Hepatocyte (in vitro differentiated cells): ENCODE data around the gene OCA2. TPM values are rescaled to one million over a fixed set of nuclear protein-coding genes. Genes with fewer than 3 reads are reported as not detected.

ENCODE experiments used
- DNase-seq: peaks from one replicate; pipeline ENCODE4 v3.0.0-alpha.2; 2016; ENCODE audit warnings: low spot score
- H2AFZ ChIP-seq: fragments of 200-600 bp; sonication (generic); 2 replicates; pipeline ENCODE4 v1.6.0; 2016; ENCODE audit warnings: antibody characterized with exemption, mild to moderate bottlenecking
- H3K27ac ChIP-seq: fragments of 200-600 bp; sonication (generic); 2 replicates; pipeline ENCODE4 v1.5.1; 2016; ENCODE audit warnings: mild to moderate bottlenecking
- H3K27me3 ChIP-seq: fragments of 200-600 bp; sonication (generic); 2 replicates; pipeline ENCODE4 v1.6.1; 2016
- H3K36me3 ChIP-seq: fragments of 200-600 bp; sonication (generic); replicated peaks from 2 replicates; pipeline ENCODE4 v1.5.1; 2016; ENCODE audit warnings: low read depth; ENCODE audit not compliant: insufficient read depth
- H3K4me1 ChIP-seq: fragments of 200-600 bp; sonication (generic); 2 replicates; pipeline ENCODE4 v1.5.1; 2016; ENCODE audit warnings: mild to moderate bottlenecking, moderate library complexity; ENCODE audit not compliant: insufficient read depth
- H3K4me2 ChIP-seq: fragments of 200-600 bp; sonication (generic); 2 replicates; pipeline ENCODE4 v1.6.0; 2016
- H3K4me3 ChIP-seq: fragments of 200-600 bp; sonication (generic); 2 replicates; pipeline ENCODE4 v1.5.1; 2016; ENCODE audit warnings: mild to moderate bottlenecking
- H3K79me2 ChIP-seq: fragments of 200-600 bp; sonication (generic); 2 replicates; pipeline ENCODE4 v1.6.0; 2017; ENCODE audit warnings: mild to moderate bottlenecking
- H3K9me2 ChIP-seq: fragments of 200-600 bp; sonication (generic); replicated peaks from 2 replicates; pipeline ENCODE4 v1.6.0; 2017; ENCODE audit warnings: mild to moderate bottlenecking; ENCODE audit not compliant: insufficient read depth
- H3K9me3 ChIP-seq: fragments of 200-600 bp; sonication (generic); 2 replicates; pipeline ENCODE4 v1.5.1; 2016; ENCODE audit warnings: low read depth, mild to moderate bottlenecking
- H4K20me1 ChIP-seq: fragments of 200-600 bp; sonication (generic); 2 replicates; pipeline ENCODE4 v1.6.0; 2016; ENCODE audit warnings: mild to moderate bottlenecking; ENCODE audit not compliant: insufficient read depth, poor library complexity, severe bottlenecking
- EZH2 ChIP-seq: fragments of 200-600 bp; sonication (generic); IDR thresholded peaks from 2 replicates; pipeline ENCODE4 v1.6.1; 2016; ENCODE audit warnings: antibody characterized with exemption, mild to moderate bottlenecking, borderline replicate concordance
- EZH2phosphoT487 ChIP-seq: fragments of 200-600 bp; sonication (generic); IDR thresholded peaks from one replicate; pipeline ENCODE4 v1.6.1; 2018; ENCODE audit warnings: antibody characterized with exemption, mild to moderate bottlenecking, low read depth, moderate library complexity; ENCODE audit not compliant: unreplicated experiment, severe bottlenecking
- WGBS: methylation state at CpG from one replicate; pipeline ENCODE4 v1.1.6; 2016; ENCODE audit warnings: low lambda C conversion rate; ENCODE audit errors: missing lambda C conversion rate; 5-methylcytosine and 5-hydroxymethylcytosine counted together
- polyA plus RNA-seq: library from polyadenylated mRNA; unstranded; fragments of >200 nt; fragmentation: Nextera tagmentation; extraction: Ambion mirVana; gene quantifications from 2 replicates; pipeline ENCODE4 v1.2.1, GENCODE V29; 2016
- total RNA-seq: library from RNA; depleted of rRNA; stranded (reverse); fragments of >200 nt; gene quantifications from 2 replicates; pipeline ENCODE4 v1.2.3, GENCODE V29; 2014
- TF ChIP-seq, protein P1 (sequence below): fragments of 200-600 bp; sonication (generic); IDR thresholded peaks from 2 replicates; pipeline ENCODE4 v1.5.1; 2016; ENCODE audit warnings: antibody characterized with exemption, mild to moderate bottlenecking; ENCODE audit not compliant: poor library complexity

The OCA2 gene
- total and polyA plus RNA-seq, 2 experiments from 2014 or later, result 25.1 to 27.7 TPM

DNA sequence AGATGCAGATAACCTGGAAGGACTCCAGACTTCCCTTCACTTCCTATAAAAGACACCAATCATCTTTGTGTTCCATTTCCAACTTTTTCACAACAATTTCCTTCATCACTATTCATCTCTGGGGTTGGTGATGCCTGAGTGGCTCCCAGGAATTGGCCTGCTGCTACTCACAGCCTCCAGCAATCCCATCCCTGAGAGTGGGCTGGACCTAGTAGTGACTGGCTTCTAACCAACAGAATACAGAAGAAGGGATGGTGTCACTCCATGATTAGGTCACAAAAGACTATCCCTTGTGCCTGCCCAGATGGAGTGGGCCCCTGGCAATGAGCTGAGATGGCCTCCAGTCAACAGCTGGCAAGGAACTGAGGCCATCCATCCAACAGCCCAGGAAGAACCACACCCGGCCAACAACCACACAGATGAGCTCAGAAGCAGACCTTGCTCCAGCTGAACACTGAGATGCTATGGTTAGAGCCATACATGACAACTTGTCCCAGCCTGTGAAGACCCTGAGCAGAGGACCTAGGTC lies 20.9 kb downstream of the OCA2 start:
- Histone ChIP-seq H3K79me2 (no peaks in the 10 kb centered on the region), H4K20me1 (no peaks in the 10 kb centered on the region), H3K4me2 (no peak overlapping the region), H3K9me2 (no peaks in the 10 kb centered on the region), H3K4me3 (no peak overlapping the region), H3K4me1 (peaks cover 5% of the 10 kb centered on the region), H3K27me3 (no peaks in the 10 kb centered on the region), H3K36me3 (no peaks in the 10 kb centered on the region), H3K27ac (no peak overlapping the region), H2AFZ (no peak overlapping the region), H3K9me3 (no peaks in the 10 kb centered on the region)
- 100% methylated on average over 1 of the region's 1 CpG for WGBS
- TF ChIP-seq, protein P1, sequence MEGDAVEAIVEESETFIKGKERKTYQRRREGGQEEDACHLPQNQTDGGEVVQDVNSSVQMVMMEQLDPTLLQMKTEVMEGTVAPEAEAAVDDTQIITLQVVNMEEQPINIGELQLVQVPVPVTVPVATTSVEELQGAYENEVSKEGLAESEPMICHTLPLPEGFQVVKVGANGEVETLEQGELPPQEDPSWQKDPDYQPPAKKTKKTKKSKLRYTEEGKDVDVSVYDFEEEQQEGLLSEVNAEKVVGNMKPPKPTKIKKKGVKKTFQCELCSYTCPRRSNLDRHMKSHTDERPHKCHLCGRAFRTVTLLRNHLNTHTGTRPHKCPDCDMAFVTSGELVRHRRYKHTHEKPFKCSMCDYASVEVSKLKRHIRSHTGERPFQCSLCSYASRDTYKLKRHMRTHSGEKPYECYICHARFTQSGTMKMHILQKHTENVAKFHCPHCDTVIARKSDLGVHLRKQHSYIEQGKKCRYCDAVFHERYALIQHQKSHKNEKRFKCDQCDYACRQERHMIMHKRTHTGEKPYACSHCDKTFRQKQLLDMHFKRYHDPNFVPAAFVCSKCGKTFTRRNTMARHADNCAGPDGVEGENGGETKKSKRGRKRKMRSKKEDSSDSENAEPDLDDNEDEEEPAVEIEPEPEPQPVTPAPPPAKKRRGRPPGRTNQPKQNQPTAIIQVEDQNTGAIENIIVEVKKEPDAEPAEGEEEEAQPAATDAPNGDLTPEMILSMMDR, result no peak
- TF ChIP-seq EZH2phosphoT487, result no peak
- no peak for TF ChIP-seq EZH2
- DNase-seq, result no peak

DNA sequence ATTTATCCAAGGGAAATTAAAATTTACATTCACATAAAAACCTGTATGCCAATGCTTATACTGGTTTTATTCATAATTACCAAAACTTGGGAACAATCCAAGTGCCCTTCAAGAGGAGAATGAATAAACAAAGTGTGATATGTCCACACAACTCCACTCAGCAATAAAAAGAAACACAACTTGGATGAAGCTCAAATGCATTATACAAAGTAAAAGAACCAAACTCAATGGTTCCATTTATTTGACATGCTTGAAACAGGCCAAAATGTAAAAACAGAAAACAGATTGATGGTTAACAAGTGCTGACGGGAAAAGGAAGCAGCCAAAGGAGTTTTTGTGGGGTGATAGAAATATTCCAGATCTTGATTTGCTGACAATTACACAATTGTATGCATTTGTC lies 23.5 kb downstream of the OCA2 start:
- Histone ChIP-seq H3K27ac (no peak overlapping the region), H3K36me3 (no peaks in the 10 kb centered on the region), H3K27me3 (no peaks in the 10 kb centered on the region), H3K79me2 (no peaks in the 10 kb centered on the region), H3K4me2 (no peak overlapping the region), H2AFZ (no peak overlapping the region), H4K20me1 (no peaks in the 10 kb centered on the region), H3K4me1 (no peaks in the 10 kb centered on the region), H3K9me3 (no peaks in the 10 kb centered on the region), H3K4me3 (no peak overlapping the region), H3K9me2 (no peaks in the 10 kb centered on the region)
- 74% methylated on average over 1 of the region's 1 CpG for WGBS
- no peak for DNase-seq
- TF ChIP-seq EZH2phosphoT487, result no peak
- no peak for TF ChIP-seq EZH2
- TF ChIP-seq, protein P1, result no peak

DNA sequence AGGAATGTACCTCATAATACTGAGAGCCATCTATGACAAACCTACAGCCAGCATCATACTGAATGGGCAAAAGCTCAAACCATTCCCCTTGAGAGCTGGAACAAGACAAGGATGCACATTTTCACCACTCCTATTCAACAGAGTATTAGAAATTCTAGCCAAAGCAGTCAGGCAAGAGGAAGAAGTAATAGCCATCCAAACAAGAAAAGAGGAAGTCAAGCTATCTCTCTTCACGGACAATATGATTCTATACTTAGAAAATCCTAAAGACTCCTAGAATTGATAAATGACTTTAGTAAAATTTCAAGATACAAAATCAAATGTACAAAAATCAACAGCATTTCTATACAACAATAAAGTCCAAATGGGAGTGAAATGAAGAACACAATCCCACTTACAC lies 30.2 kb downstream of the OCA2 start:
- H3K4me3 ChIP-seq, result no peak overlapping the region
- no peaks in the 10 kb centered on the region for H3K9me3 ChIP-seq
- H3K4me2 ChIP-seq, result no peak overlapping the region
- 95% methylated on average over 1 of the region's 1 CpG for WGBS
- no peaks in the 10 kb centered on the region for H4K20me1 ChIP-seq
- no peaks in the 10 kb centered on the region for H3K9me2 ChIP-seq
- no peaks in the 10 kb centered on the region for H3K79me2 ChIP-seq
- no peak for TF ChIP-seq EZH2phosphoT487
- TF ChIP-seq, protein P1, result no peak
- TF ChIP-seq EZH2, result no peak
- H3K27ac ChIP-seq, result no peak overlapping the region
- H3K36me3 ChIP-seq, result no peaks in the 10 kb centered on the region
- DNase-seq, result no peak
- no peaks in the 10 kb centered on the region for H3K27me3 ChIP-seq
- H3K4me1 ChIP-seq, result no peaks in the 10 kb centered on the region
- H2AFZ ChIP-seq, result no peak overlapping the region

DNA sequence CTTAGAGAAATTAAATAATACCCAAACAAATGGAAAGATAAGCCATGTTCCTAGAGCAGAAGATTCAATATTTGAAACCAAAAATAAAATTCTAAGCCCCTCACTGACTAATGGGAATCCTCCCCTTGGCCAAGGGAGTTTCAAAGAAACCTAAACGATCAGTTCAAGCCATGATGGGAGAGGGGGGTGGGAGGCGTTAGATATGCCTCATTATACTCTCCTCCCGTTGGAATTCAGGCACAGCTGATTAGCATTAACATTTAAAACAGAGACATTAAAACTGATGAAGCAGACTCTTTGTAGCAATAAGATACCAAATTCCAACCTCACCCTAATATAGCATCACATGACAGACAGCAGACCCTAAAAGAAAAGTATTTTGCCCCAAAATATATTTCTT lies 32.9 kb downstream of the OCA2 start:
- 63% methylated on average over 3 of the region's 3 CpGs for WGBS
- TF ChIP-seq, protein P1, result no peak
- TF ChIP-seq EZH2 (no peak), EZH2phosphoT487 (no peak)

More for the DNA sequence above, 32.9 kb downstream of the OCA2 start:
- Histone ChIP-seq H3K4me2 (no peak overlapping the region), H3K27me3 (no peaks in the 10 kb centered on the region), H3K27ac (no peak overlapping the region), H3K9me3 (no peaks in the 10 kb centered on the region), H3K4me1 (no peaks in the 10 kb centered on the region), H3K79me2 (no peaks in the 10 kb centered on the region), H3K4me3 (no peak overlapping the region), H3K36me3 (no peaks in the 10 kb centered on the region), H2AFZ (no peak overlapping the region), H4K20me1 (no peaks in the 10 kb centered on the region), H3K9me2 (no peaks in the 10 kb centered on the region)
- DNase-seq, result no peak
